ENCODE data around the gene ABHD17A. TPM values are rescaled to one million over a fixed set of nuclear protein-coding genes. Genes with fewer than 3 reads are reported as not detected.

Gene ABHD17A
- total RNA-seq, 1 donor from 2014 or later = 48.4 TPM

DNA sequence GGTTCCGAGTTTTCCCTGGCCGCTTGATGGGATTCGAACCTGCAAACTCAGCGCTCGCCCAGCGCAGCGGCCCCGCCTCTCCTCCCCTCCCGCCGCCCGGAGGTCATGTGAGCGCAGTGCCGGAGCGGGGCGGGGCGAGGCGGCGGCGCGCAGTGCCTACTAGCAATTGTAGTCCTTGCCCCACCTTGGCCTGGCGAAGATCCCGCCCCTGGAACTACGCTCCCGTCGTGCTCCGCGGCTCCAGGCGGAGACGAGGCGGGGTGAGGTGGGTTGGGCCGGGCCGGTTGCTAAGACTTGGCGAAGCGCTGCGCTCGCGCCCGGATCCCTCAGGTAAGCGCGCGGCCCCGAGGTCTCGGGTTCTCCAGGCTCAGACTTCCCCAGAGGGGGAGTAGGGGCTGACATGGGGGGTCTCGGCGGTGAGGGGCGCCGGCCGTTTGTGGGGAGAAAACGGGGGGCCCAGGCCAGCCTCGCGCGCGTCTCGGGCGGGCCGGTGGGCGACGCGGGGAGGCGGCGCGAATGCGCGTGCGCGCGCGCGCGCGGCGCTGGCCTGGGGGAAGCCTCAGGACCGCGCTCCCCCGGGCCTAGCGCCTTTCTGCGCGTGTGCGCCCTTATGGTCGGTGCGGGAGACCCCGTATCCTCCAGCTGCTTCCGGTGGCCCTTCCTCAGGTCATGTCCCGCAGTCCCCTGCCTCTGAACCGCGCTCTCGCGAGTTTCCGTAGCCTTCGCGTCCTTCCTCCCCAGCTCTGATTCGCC, 20.0 kb upstream of the ABHD17A start, which contains the start of the genes ADAT3 and SCAMP4:
Gene ADAT3, plus strand, starts transcription at position 290 of the 753 bp plus-strand sequence. CDS start 6,649 bp downstream, outside the sequence.
Gene SCAMP4, plus strand, starts transcription at position 290 of the 753 bp plus-strand sequence. CDS start 9,621 bp downstream, outside the sequence.
- DNase-seq (ENCODE audit: low read depth) = peak; percentile 94
- FAIRE-seq = no peak
- Histone ChIP-seq H3K4me3 (ENCODE audit: low read depth, low read length) (peak within 1 kb of the TSS; percentile 51), H3K27me3 (ENCODE audit: control insufficient read depth, insufficient read depth, low read length) (no peaks in the 10 kb centered on the region), H3K36me3 (ENCODE audit: control insufficient read depth, insufficient read depth, low read length) (no peaks in the 10 kb centered on the region)
- TF ChIP-seq, protein P1, sequence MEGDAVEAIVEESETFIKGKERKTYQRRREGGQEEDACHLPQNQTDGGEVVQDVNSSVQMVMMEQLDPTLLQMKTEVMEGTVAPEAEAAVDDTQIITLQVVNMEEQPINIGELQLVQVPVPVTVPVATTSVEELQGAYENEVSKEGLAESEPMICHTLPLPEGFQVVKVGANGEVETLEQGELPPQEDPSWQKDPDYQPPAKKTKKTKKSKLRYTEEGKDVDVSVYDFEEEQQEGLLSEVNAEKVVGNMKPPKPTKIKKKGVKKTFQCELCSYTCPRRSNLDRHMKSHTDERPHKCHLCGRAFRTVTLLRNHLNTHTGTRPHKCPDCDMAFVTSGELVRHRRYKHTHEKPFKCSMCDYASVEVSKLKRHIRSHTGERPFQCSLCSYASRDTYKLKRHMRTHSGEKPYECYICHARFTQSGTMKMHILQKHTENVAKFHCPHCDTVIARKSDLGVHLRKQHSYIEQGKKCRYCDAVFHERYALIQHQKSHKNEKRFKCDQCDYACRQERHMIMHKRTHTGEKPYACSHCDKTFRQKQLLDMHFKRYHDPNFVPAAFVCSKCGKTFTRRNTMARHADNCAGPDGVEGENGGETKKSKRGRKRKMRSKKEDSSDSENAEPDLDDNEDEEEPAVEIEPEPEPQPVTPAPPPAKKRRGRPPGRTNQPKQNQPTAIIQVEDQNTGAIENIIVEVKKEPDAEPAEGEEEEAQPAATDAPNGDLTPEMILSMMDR (IDR thresholded peaks at IDR 0.05; ENCODE audit: insufficient read depth, low read length, severe bottlenecking) = no peak

DNA sequence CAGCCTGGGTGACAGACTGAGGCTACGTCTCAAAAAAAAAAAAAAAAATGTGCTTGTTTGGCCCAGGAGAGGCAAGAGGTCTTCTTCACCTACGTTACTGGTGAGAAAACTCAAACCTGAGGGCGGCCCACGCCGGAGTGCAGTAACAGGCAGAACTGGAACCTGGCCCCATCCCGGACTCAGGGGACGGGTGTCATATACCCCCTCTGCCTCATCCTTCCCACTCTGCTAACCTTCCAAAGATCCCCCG, 19.5 kb upstream of the ABHD17A start:
- Histone ChIP-seq H3K4me3 (ENCODE audit: low read depth, low read length) (peak overlapping the region; percentile 19), H3K36me3 (ENCODE audit: control insufficient read depth, insufficient read depth, low read length) (no peaks in the 10 kb centered on the region), H3K27me3 (ENCODE audit: control insufficient read depth, insufficient read depth, low read length) (no peaks in the 10 kb centered on the region)
- TF ChIP-seq, protein P1 (IDR thresholded peaks at IDR 0.05; ENCODE audit: insufficient read depth, low read length, severe bottlenecking) = no peak
- no peak for DNase-seq (ENCODE audit: low read depth)
- no peak for FAIRE-seq

DNA sequence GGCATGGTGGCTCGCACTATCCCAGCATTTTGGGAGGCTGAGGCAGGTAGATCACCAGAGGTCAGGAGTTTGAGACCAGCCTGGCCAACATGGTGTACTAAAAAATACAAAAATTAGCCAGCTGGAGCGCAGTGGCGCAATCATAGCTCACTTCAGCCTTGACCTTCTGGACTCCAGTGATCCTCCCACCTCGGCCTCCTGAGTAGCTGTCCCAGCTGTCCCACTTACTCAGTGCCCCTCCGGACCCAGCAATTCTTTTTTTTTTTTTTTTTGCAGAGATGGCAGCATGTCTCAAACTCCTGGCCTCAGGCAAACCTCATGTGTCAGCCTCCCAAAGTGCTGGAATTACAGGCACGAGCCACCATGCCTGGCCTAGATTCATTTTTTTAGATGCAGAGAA, 17.6 kb upstream of the ABHD17A start:
- Histone ChIP-seq H3K36me3 (ENCODE audit: control insufficient read depth, insufficient read depth, low read length) (no peaks in the 10 kb centered on the region), H3K4me3 (ENCODE audit: low read depth, low read length) (no peak overlapping the region), H3K27me3 (ENCODE audit: control insufficient read depth, insufficient read depth, low read length) (no peaks in the 10 kb centered on the region)
- no peak for DNase-seq (ENCODE audit: low read depth)
- TF ChIP-seq, protein P1 (IDR thresholded peaks at IDR 0.05; ENCODE audit: insufficient read depth, low read length, severe bottlenecking) = no peak
- no peak for FAIRE-seq

DNA sequence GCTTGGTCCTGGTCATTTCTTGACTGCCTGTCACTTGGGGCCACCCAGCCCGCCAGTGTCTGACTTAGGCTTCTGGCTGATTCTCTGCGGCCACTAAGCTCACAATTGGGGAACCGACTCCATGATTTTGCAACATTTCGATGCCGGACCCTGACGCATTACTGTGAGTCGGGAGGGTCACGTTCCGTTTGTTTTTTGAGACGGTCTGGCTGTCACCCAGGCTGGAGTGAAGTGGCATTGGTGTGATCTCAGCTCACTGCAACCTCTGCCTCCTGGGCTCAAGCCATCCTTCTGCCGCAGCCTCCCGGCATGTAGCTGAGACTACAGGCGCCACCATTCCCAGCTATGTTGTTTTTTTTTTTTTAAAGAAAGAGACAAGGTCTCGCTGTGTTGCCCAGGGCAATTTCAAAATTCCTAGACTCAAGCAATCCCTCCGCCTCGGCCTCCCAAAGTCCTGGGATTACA, 16.7 kb upstream of the ABHD17A start:
- TF ChIP-seq, protein P1 (IDR thresholded peaks at IDR 0.05; ENCODE audit: insufficient read depth, low read length, severe bottlenecking) = no peak
- FAIRE-seq (no peak), DNase-seq (ENCODE audit: low read depth) (no peak)
- Histone ChIP-seq H3K4me3 (ENCODE audit: low read depth, low read length) (no peak overlapping the region), H3K36me3 (ENCODE audit: control insufficient read depth, insufficient read depth, low read length) (no peaks in the 10 kb centered on the region), H3K27me3 (ENCODE audit: control insufficient read depth, insufficient read depth, low read length) (no peaks in the 10 kb centered on the region)

DNA sequence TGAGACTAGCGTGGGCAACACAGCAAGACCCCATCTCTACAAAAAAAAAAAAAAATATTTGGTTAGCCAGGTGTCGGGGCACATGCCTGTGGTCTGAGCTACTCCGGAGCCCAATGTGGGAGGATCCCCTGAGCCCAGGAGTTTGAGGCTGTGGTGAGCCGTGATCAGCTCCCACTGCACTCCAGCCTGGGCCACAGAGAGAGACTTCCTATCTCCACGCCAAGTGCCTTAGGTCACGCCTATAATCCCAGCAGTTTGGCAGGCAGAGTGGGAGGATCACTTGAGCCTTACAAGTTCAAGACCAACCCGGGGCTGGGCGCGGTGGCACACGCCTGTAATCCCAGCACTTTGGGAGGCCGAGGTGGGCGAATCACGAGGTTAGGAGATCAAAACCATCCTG, 11.2 kb upstream of the ABHD17A start:
- Histone ChIP-seq H3K4me3 (ENCODE audit: low read depth, low read length) (no peak overlapping the region), H3K27me3 (ENCODE audit: control insufficient read depth, insufficient read depth, low read length) (no peaks in the 10 kb centered on the region), H3K36me3 (ENCODE audit: control insufficient read depth, insufficient read depth, low read length) (no peaks in the 10 kb centered on the region)
- DNase-seq (ENCODE audit: low read depth) (no peak), FAIRE-seq (no peak)
- TF ChIP-seq, protein P1 (IDR thresholded peaks at IDR 0.05; ENCODE audit: insufficient read depth, low read length, severe bottlenecking) = no peak

DNA sequence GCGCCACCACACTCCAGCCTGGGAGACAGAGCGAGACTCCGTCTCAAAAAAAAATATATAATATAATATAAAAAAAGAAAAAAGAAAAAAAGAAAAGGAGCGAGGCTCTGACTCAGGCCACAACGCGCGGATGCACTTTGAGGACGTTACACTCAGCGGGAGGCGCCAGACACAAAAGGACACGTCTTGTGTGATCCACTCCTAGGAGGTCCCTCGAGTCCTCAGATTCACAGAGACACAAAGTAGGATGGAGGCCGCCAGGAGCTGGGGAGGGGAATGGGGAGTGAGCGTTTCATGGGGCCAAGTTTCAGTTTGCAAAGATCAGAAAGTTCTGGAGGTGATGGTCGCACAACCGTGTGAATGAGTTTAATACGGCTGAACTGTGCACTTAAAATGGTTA, 8.5 kb upstream of the ABHD17A start:
- TF ChIP-seq, protein P1 (IDR thresholded peaks at IDR 0.05; ENCODE audit: insufficient read depth, low read length, severe bottlenecking) = no peak
- H3K4me3 ChIP-seq (ENCODE audit: low read depth, low read length) = no peak overlapping the region
- H3K36me3 ChIP-seq (ENCODE audit: control insufficient read depth, insufficient read depth, low read length) = no peaks in the 10 kb centered on the region
- no peaks in the 10 kb centered on the region for H3K27me3 ChIP-seq (ENCODE audit: control insufficient read depth, insufficient read depth, low read length)
- FAIRE-seq (no peak), DNase-seq (ENCODE audit: low read depth) (no peak)
